Urinary bladder (tissue), 4 donors: ENCODE measurements around the gene CIPC. TPM values are rescaled to one million over a fixed set of nuclear protein-coding genes. Genes with fewer than 3 reads are reported as not detected.

Experiments
- DNase-seq: peaks from one replicate; pipeline ENCODE4 v3.0.0-alpha.2; 2015; ENCODE audit errors: extremely low spot score
- H3K27ac ChIP-seq: one replicate; pipeline ENCODE4 v1.5.1; 2013; ENCODE audit warnings: low read depth, mild to moderate bottlenecking, moderate library complexity
- H3K36me3 ChIP-seq: one replicate; pipeline ENCODE4 v1.6.1; 2013; ENCODE audit warnings: mild to moderate bottlenecking, moderate library complexity; ENCODE audit not compliant: insufficient read depth
- H3K4me1 ChIP-seq: one replicate; pipeline ENCODE4 v1.6.1; 2013; ENCODE audit warnings: mild to moderate bottlenecking, moderate library complexity; ENCODE audit not compliant: insufficient read depth
- H3K4me3 ChIP-seq: one replicate; pipeline ENCODE4 v1.5.1; 2013; ENCODE audit warnings: low read depth, low read length
- WGBS: extraction: QIAGEN DNeasy Blood & Tissue Kit; methylation state at CpG from one replicate; pipeline ENCODE4 v1.1.7; 2013; 5-methylcytosine and 5-hydroxymethylcytosine counted together
- polyA plus RNA-seq: library from polyadenylated mRNA; stranded (reverse); fragments of 200-250 nt; gene quantifications from one replicate; pipeline ENCODE4 v1.2.3, GENCODE V29; 2013
- total RNA-seq: library from RNA; depleted of rRNA; stranded (reverse); fragments of >200 nt; gene quantifications from one replicate; pipeline ENCODE4 v1.2.3, GENCODE V29; 2014
- donor health status: healthy with polysubstance abuse.
- donor health status: healthy.

The CIPC gene
- total and polyA plus RNA-seq, 2 donors, result 25.6 to 28.8 TPM

DNA sequence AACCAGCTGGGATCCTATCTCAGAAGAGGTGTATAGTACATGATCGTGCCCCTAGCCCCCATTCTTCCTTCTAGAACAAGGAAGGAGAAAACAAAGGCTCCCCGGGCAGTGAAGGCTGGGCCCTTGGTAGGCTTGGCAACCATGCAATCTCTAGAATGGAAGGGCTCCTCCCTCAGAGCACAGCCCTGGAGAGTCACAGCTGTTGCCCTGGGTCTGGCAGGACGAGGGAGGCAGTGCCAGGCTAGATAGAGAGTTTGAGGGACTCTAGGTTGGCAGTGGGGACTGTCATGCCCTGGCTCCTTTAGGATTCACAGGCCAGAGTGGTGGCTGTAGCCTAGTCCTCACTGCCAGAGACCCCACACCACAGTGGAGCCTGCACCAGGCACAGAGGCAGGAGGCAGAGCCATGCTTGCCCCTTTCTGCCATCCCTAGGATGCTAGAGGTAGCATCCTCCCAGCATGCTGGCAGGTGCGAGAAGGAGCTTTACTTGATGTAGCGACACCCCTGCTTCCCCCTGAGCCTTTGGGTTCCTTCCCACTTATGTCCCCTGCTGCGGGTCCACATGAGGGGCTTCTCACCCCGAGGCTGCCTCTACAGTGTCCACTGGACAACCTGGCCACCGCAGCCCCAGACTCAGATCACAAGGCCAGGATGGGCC lies 33.4 kb upstream of the CIPC start:
- no peak for DNase-seq
- 85% methylated on average over 8 of the region's 8 CpGs for WGBS
- Histone ChIP-seq H3K4me1 (no peaks in the 10 kb centered on the region), H3K27ac (no peak overlapping the region), H3K36me3 (no peaks in the 10 kb centered on the region), H3K4me3 (no peak overlapping the region)

DNA sequence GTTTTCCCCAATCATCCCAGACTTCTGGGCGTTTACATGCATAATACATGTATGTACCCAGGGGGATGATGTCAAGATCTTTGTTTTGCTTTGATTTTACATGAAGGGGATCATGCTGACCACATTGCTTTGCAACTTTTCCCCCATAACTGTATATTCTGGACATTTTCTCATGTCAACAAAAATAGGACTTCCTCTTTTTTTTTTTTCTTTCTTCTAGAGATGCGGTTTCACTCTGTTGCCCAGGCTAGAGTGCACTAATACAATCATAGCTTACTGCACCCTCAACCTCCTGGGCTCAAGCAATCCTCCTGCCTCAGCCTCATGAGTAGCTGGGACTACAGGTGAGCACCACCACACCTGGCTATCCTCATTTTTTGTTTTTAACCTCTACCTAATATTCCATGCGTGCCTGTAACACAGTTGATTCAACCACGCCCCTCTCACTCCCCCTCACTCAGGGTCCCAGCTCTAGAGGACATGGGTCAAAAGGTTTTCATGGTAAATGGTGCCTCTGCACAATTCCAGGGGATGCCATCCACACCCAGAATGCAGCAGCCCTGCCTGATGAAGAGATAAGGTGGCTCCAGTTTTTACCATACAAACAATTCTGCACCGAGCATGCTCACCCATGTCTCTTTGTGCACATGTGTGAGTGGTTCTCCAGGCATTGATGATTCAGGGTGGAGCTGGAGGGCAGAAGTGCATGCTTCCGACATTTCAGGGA lies 32.0 kb upstream of the CIPC start:
- Histone ChIP-seq H3K4me1 (no peaks in the 10 kb centered on the region), H3K36me3 (no peaks in the 10 kb centered on the region), H3K27ac (no peak overlapping the region), H3K4me3 (no peak overlapping the region)
- 74% methylated on average over 6 of the region's 6 CpGs for WGBS
- DNase-seq, result no peak

DNA sequence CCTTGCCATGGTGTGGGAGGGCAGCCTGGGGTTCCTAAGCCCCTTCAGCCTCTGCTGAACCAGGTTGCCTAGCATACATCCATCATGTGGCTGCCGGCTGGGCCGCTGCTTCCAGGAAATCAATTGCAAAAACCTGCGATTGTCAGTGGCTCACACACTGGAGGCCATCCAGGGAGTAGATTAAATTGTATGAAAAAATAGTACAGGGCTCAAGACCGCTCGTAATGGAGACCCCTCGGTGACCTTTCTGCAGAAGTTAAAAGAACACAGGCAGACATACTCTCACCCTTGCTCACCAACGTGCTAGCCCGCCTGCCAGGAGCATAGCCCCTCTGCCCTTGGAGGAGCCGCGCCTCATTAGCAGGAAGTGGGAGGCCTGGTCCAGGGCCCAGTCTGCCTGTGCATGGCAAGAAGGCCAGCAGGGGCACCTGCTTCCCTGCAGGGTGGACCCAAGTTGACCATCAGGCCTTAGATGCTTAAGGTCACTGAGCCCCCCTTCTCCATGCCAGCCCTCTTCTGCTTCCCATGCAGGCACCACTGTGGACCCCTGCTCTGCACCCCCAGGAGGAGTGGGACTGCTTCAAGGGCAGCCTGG lies 31.4 kb upstream of the CIPC start:
- no peaks in the 10 kb centered on the region for H3K4me1 ChIP-seq
- no peak overlapping the region for H3K27ac ChIP-seq
- H3K4me3 ChIP-seq, result no peak overlapping the region
- no peak for DNase-seq
- no peaks in the 10 kb centered on the region for H3K36me3 ChIP-seq
- WGBS, result 59% methylated on average over 10 of the region's 10 CpGs

DNA sequence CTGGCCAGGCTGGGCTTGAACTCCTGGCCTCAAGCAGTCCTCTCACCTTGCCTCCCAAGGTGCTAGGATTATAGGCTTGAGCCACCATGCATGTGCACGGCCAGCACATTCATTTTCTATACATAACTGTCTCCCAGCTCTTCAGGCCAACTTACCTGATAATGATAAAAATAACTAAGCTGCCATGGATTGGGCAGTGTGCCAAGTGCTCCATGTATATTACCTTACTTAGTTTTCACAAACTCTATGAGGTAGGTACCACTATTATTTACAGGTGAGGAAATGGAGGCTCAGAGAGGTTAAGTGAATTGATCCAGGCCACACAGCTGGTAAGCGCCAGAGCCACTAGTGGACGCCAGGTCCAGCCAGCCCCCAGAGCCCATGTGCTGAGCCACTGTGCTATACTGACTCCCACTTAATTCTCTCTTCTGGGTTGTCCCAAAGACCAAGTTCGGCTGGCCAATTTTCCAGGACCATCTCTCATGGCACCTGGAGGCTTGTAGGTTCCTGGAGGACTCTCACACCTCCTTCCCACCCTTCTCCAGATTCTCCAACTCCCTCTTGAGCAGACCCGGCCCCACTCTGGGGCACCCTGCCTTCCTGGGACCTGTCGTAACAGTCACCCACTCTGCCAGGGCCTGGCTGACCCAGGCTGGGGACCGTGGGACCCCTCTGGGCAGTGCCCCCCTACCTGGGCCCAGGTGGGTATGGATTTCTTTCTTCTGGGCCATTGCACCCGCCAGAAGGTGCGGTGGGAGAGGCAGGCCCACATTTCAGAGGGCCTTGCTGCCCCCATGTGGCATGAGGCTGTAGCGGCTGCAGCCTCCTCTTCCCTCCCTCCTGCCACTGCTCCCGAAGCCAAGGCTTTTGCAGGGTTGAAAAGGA lies 30.2 kb upstream of the CIPC start:
- no peaks in the 10 kb centered on the region for H3K4me1 ChIP-seq
- WGBS, result 48% methylated on average over 11 of the region's 11 CpGs
- H3K36me3 ChIP-seq, result no peaks in the 10 kb centered on the region
- no peak for DNase-seq
- H3K4me3 ChIP-seq, result no peak overlapping the region
- H3K27ac ChIP-seq, result no peak overlapping the region

DNA sequence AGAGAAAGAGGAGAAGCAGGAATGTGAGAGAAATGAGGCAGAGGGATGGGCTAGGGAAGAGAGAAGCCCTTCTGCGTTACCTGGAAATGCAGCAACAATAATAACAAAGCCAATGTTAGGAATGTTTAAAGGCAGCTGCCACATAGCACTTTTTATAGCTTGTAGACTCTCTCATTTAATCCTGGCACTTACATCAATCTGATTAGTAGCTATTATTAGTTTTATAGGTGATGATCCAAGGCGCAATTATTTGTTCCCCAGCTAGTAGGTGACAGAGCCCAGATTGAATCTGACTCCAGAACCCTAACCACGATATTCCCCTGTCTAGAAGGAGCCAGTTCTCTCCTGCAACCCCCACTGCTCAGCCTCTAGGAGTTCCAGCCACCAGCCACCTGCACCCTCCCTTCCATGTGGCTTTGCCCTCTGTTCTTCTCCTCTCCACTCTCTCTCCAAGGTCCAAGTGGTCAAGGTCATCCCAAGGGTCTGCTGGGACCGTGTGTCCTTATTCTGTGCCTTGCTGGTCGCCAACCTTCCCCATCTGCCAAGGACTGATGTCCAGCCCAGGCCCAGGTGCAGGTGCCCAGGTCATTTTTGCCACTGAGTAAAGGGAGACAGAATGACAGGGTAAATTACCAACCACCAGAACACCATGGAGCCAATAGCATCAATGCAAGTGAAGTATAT lies 29.4 kb upstream of the CIPC start:
- Histone ChIP-seq H3K36me3 (no peaks in the 10 kb centered on the region), H3K4me3 (no peak overlapping the region), H3K4me1 (no peaks in the 10 kb centered on the region), H3K27ac (no peak overlapping the region)
- 56% methylated on average over 5 of the region's 5 CpGs for WGBS
- no peak for DNase-seq

DNA sequence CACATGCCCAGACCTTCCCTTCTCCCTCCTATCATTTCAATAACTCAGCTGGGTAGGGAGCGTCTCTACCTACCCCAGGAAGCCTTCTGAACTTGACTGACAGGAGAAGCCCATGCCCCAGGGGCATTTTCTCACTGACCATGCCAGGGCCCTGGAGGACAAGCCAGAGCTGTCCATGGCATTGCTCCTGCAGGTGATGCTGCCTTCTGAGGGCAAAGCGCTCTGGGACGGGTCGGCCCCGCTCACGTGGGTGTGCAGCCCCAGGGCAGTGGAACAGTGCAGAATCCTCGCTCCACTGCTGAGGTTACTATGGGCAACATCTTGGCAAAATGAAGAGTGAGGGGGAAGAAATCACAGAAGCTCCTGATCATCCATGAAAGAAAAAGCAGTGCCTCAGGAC lies 28.5 kb upstream of the CIPC start:
- DNase-seq, result no peak
- Histone ChIP-seq H3K4me3 (no peak overlapping the region), H3K36me3 (no peaks in the 10 kb centered on the region), H3K27ac (no peak overlapping the region), H3K4me1 (no peaks in the 10 kb centered on the region)
- WGBS, result 93% methylated on average over 7 of the region's 7 CpGs

DNA sequence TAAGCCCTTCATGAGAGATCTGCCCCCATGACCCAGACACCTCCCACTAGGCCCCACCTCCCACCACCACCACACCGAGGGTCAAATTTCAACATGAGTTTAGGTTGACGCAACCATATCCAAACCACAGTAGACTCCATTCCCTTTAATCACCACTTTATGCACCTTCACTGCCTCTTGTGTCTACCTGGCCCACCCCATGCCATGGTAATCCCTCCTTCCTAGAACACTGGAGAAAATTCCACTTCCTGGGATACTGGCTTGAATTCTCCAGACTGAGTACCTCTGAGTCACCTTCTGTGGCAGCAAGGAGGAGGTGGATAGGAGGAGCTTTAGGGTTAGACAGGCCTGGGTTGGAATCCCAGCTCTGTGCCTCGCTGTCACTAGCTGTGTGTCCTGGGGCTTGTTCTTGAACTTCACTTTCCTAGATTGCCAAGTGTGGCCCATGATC lies 26.1 kb upstream of the CIPC start:
- no peak for DNase-seq
- no peaks in the 10 kb centered on the region for H3K36me3 ChIP-seq
- H3K4me1 ChIP-seq, result no peaks in the 10 kb centered on the region
- H3K27ac ChIP-seq, result no peak overlapping the region
- H3K4me3 ChIP-seq, result no peak overlapping the region
- 85% methylated on average over 3 of the region's 3 CpGs for WGBS

DNA sequence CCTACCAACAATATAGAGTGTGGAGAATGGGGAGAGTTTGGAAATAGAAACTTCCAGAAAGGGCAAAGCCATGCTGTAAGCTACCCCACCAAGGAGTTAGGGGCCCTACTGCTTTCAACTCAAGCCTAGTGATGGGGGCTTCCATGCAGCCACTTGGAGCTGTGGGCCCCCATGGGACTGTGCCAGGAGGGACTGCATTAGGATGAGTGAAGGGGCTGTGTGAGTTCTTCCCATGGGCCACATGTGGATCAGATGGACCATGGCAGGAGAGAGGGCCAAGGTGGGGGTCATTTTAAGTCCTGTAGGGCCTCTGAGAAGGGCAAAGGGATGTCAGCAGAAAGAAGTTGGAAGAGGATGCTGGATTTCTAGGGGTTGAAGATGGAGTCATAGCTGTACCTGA lies 23.1 kb upstream of the CIPC start:
- no peaks in the 10 kb centered on the region for H3K4me1 ChIP-seq
- no peak overlapping the region for H3K4me3 ChIP-seq
- H3K27ac ChIP-seq, result no peak overlapping the region
- no peaks in the 10 kb centered on the region for H3K36me3 ChIP-seq
- DNase-seq, result no peak

DNA sequence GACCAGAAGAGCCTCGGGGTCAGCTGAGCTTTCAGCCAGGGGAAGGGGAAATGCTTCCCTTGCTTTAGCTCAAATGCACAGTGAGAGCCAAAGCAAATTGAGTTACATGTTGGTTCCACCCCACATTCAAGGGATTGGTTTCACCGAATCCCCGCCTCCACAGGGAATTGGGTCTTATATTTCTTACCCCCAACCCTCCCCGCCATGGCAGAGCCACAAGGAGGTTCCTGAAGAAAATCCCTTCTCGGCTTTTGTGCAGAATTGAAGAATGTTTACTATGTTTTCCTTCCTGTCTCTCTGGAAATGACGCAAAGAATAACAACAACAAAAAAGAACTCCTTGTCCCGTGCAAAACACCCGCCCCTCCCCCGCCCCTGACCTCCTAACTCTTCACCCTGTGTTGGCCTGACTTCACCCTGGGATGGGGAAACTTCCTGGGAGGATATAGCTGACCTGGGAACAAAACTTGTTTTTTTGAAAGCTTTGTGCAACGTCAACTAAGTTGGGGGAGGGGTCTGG lies 21.9 kb upstream of the CIPC start:
- no peak for DNase-seq
- no peaks in the 10 kb centered on the region for H3K4me1 ChIP-seq
- no peak overlapping the region for H3K27ac ChIP-seq
- no peaks in the 10 kb centered on the region for H3K36me3 ChIP-seq
- H3K4me3 ChIP-seq, result no peak overlapping the region
- WGBS, result 25% methylated on average over 10 of the region's 10 CpGs

DNA sequence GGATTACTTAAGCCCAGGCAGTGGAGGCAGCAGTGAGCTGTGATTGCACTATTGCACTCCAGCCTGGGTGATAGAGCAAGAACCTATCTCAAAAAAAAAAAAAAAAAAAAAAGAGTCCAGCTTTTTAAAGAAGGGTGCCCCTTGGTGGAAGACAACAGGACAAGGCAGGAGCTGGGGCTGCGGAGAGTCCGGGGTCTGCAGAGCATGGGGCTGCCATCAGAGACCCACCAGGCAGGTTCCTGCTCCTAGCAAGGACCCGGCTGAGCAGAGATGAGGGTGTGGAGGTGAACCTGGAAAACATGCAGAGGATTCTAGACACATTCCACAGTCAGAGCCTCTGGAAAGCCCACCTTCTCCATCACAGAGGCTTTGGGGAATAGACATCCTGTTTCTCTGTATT lies 21.0 kb upstream of the CIPC start:
- WGBS, result 91% methylated on average over 3 of the region's 3 CpGs
- no peaks in the 10 kb centered on the region for H3K36me3 ChIP-seq
- no peaks in the 10 kb centered on the region for H3K4me1 ChIP-seq
- no peak overlapping the region for H3K4me3 ChIP-seq
- no peak for DNase-seq
- H3K27ac ChIP-seq, result peak overlapping the region; percentile 57

DNA sequence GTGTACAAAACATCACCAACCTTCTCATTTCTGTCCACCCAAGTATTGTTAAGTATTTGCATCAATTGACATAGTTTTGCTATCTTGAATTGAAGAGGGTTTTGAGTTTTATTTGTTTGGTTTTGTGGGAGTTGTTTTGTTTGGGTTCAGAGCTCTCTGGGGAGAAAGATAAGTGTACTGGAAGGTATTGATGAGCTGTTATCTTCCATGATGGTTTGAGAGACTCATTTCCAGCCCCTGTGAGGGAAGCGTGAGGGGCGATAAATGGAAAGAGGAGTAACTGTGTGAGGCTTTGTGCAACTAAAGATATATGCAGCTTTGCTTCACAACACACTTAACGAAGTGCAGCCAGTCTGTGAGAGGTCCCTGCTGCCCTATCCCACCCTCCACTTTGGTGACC lies 15.7 kb upstream of the CIPC start:
- Histone ChIP-seq H3K4me1 (no peaks in the 10 kb centered on the region), H3K4me3 (no peak overlapping the region), H3K36me3 (no peaks in the 10 kb centered on the region), H3K27ac (no peak overlapping the region)
- no peak for DNase-seq
- WGBS, result 88% methylated on average over 3 of the region's 3 CpGs

DNA sequence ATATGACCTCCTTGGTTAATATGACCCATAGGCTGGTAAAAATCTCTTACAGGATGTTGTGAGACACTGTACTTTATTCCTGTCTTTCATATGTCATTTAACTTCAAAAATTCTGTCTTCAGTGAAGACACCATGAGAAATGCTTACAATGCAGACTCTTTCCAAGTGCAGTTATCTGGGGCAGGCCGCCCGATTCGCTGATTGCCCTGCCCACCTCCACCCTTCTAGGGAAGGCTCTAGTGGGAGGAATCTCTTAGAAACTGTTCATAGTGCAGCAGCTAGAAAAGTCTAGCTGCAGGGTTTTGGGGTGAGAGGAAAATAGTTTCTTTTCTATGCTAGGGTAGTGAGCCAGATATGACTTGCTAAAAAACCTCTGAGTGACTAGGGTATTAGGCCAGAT lies 15.0 kb upstream of the CIPC start:
- no peak overlapping the region for H3K4me3 ChIP-seq
- WGBS, result 59% methylated on average over 3 of the region's 3 CpGs
- DNase-seq, result no peak
- H3K4me1 ChIP-seq, result no peaks in the 10 kb centered on the region
- no peaks in the 10 kb centered on the region for H3K36me3 ChIP-seq
- H3K27ac ChIP-seq, result no peak overlapping the region

DNA sequence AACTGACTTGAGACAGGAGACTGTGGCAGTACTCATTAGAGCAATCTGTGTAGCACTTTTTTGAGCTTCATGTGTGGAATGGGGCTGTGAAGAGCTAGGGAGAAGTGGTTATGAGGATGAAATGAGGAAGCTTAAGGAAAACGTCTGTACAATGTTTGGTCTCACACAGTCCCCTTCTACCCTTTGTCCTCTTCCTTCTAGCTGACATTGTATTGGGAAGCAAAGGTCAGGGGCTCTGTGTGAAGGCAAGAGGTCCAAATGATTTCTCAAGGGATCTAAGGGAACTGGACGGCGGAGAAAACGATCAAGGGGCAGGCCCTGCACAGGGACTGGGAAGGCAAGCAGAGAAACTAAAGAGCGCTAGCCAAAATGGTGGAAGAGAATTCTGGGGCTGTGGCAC lies 13.1 kb upstream of the CIPC start:
- DNase-seq, result no peak
- Histone ChIP-seq H3K27ac (no peak overlapping the region), H3K36me3 (no peaks in the 10 kb centered on the region), H3K4me1 (no peaks in the 10 kb centered on the region), H3K4me3 (no peak overlapping the region)
- 66% methylated on average over 5 of the region's 5 CpGs for WGBS
